ENCODE measurements around the gene TSPAN31. TPM values are rescaled to one million over a fixed set of nuclear protein-coding genes. Genes with fewer than 3 reads are reported as not detected.
"Not testable (repeated sequence)": the region's sequence is repeated elsewhere in the genome, so short reads cannot be mapped to it uniquely, and the experiment has no call there.

Gene TSPAN31
- total RNA-seq, 1 experiment from 2014 or later = 31.2 TPM

DNA sequence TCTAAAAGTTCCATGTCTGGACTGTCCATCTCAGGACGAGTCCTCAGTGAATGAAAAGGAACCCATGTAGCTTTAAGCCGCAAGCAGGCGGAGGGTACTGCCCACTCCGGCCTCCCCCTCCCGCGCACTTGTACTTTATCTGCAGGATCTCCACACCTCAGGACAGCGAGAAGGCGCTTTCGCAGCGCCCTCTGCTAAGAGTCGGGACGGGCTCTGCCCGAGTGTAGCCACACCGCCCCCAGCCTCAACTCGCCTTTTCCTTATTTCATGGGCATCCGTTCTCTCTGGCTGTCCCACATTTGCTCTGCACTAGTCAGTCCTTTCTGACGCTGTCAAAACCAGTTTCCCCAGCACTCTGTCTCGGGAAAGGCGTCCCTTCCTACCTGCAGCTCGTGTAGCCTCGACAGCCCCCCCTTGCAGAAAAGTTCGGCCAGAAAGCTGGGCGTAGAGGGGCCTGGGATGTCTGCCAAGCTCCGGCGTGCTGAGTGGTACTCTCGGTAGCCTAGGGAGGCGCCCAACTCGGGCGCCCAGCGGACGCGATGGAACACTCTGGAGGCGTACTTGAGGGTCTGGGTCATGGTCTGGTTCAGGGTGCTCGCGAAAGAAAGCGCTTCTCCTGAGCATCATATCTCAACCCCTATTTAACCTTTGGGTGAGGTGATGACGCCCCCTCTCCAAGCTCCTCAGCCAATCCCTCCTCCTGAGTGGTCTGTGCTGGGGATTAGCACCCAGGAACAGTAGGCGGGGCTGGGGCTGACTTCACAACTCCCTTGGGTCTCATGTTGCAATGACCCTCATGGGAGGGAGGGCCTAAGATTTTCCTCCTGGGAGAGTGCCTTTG is 21.8 kb downstream of the TSPAN31 start, which contains the start of gene CYP27B1:
CYP27B1 (minus strand) TSS at position 615 of the 841 bp plus-strand sequence; CDS start at position 578, 37 bp downstream.
- DNase-seq (ENCODE audit: low spot score) = no peak

DNA sequence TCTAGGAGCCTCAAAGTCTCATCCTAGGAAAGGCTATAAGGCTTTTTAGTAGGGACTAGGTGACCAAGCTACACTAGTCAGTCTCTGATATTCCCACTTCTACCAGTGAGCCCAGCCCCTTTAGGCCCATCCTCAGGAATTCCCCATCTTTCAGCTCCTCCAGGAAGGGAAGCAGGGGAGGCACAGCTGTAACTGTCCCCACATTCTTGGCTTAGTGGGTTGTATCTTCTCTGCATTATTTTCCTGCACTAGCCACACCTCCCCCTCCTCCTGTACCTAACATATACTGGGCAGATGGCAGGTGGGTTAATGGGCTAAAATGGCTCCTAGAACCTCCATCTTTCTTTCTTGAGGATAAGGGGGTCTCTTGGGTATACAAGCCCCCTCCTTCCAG is 22.5 kb downstream of the TSPAN31 start:
- no peak for DNase-seq (ENCODE audit: low spot score)

DNA sequence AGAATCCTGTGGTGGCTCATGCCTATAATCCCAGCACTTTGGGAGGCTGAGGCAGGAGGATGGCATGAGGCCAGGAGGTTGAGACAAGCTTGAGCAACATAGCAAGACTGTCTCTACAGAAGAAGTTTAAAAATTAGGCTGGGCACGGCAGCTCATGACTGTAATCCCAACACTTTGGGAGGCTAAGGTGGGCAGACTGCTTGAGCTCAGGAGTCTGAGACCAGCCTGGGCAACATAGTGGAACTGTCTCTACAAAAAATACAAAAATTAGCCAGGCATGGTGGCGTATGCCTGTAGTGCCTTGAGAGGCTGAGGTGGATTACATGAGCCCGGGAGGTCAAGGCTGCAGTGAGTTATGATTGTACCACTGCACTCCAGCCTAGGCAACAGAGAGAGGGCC is 23.0 kb downstream of the TSPAN31 start:
- DNase-seq (ENCODE audit: low spot score) = no peak

DNA sequence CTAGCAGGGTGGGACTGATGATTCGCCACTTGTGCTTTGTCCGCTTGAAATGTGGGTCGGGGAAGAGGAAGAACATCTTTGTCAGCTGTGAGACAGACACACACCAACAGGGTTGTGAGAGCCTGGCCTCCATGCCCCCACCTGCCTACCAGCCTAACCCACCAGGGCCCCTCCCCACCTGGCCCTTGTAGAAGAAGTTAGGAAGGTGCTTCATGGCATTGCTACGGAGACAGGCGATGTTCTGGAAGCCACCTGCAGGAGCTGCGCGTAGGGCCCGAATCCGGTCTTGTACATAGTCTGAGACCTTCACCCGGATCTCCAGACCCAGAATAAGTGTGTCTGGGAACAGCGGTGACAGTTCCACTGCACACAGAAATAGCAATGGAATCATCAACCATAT is 24.8 kb downstream of the TSPAN31 start:
- no peak for DNase-seq (ENCODE audit: low spot score)

DNA sequence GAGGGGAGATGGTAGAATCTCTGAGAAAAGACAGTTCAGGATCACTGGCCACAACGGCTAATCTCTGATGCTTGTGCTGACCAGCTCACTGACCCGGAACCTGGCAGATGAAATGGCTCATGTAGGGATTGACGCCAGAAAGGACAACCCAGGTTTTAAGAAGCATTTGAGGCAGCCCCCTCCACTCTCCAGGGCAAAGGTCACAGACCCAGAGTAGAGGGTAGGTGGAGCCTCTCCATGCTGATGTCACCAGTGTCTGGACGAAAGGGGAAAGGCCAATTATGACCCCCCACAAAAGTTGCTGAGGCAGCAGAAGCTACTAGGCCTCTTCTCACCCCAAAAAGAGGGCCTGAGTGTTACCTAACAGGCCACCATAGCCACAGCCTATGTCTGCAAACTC is 25.9 kb downstream of the TSPAN31 start:
- no peak for DNase-seq (ENCODE audit: low spot score)

DNA sequence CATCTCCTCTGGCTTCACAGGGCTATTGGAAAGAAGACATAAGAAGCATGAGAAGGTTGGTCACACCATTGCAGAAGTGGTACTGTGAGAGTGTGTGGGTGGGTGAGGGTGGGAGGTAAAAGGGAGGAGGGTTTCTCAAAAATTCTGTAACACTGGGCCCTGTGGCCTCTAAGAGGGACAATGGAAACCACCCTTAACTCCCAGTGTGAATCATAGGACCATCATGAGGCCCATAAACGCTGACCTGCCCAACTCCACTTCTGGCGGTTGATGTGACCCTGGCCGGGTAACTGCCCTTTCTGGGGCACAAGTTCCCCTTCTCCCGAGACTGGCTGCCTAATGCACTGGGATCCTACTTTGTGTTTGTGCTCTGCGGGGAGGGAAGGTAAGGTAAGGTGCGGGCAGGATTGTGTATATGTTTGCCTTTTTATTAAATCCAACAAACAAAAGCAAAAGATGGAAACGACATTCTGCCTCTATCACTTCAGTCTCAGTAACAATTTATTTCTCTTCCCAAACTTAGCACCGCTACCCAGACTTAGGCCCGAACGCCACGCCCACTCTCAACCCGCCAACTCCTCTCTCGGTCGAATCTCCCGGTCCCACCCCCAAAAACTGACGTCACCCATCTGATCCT is 26.5 kb downstream of the TSPAN31 start:
- DNase-seq (ENCODE audit: low spot score) = peak; percentile 90

GRCh38 chr12:57771873-57772428 is 27.1 kb downstream of the TSPAN31 start, which contains the start of gene METTL1:
METTL1 (minus strand) TSS chr12:57772105; CDS start chr12:57772083, 22 bp downstream.
- DNase-seq (ENCODE audit: low spot score) = peak; percentile 94

DNA sequence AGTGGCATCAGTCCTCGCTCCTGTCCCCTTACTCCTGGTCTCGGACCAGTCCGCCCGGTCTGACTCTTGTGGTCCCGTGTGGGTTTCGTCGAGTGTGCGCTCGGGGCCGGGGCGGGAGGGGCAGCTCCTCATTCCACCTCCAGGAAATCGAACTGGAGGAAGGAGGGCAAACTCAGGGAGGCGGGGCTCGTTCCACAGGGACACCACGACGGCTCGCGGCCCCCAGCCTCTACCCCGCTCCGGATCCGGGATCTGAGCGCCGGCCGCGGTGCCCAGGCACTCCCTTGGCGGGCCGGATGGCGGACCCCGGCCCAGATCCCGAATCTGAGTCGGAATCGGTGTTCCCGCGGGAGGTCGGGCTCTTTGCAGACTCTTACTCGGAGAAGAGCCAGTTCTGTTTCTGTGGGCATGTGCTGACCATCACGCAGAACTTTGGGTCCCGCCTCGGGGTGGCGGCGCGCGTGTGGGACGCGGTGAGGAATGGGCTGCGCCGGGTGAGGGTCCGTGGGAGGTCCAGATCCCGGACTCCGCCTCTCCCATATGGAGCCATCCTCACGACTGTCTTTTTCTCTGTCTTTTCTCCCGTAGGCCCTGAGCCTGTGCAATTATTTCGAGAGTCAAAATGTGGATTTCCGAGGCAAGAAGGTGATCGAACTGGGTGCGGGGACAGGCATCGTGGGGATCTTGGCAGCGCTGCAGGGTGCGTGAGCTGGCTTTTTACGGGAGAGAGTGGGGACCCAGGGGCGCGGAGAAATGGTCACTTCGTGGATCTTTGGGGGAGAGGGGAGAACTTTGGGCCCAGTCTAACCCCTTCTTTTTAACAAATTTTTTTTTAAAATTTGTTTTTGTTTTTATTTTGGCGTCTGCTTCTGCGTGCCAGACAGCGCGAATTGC is 27.8 kb downstream of the TSPAN31 start, which contains the start of gene EEF1AKMT3:
EEF1AKMT3 (plus strand) TSS at position 186 of the 894 bp plus-strand sequence; CDS start at position 297, 111 bp downstream.
- DNase-seq (ENCODE audit: low spot score) = no peak

- not testable (repeated sequence) for DNase-seq (ENCODE audit: low spot score)
These were observed 29.8 kb downstream of the TSPAN31 start for GRCh38 chr12:57774634-57775033.

DNA sequence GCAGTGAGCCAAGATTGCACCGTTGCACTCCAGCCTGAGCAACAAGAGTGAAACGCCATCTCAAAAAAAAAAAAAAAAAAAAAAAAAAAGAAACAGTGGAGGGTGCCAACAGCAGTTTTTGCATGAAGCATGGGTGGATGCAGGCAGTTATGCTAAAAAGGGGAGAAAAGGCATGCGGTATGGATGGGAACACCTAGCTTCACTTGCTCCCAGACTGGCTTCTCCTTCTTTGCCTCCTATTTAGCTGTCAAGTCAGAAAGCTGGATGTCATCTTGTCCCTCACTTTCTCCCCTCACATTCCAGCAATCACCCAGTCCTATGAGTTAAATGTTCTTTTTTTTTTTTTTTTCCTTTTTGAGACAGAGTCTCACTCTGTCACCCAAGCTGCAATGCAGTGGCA is 30.2 kb downstream of the TSPAN31 start:
- DNase-seq (ENCODE audit: low spot score) = no peak

DNA sequence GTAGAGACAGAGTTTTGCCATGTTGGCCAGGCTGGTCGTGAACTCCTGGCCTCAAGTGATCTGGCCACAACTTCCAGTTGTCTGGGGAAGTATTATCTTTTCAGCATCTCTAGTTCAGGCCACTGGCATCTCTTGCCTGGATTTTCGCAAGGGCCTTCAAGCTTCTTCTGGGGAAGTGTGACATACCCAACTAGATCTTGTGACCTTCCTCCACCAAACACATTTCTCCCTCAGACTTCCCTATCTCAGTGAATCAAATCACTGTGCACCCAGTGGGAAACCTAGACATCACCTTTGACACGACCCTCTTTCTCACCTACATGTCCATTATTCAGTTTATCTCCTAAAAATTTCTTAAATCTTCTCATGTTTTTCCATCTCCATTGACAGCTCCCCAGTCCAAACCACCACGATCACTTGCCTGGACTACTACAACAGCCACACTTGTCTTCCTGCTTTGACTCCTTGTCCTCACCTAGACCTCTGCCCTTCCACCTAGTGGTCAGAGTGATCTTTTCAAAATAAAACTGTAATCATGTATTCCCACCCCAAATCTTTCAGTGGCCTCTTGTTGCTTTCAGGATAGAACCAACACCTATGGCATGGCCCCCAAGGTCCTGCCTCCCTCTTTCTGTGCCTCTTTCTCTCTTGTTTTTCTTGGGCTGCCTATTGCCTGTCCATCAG is 30.9 kb downstream of the TSPAN31 start:
- no peak for DNase-seq (ENCODE audit: low spot score)

- DNase-seq (ENCODE audit: low spot score) = no peak
These were observed 31.4 kb downstream of the TSPAN31 start for GRCh38 chr12:57776247-57776587.

- no peak for DNase-seq (ENCODE audit: low spot score)
These were observed 32.5 kb downstream of the TSPAN31 start for GRCh38 chr12:57777367-57777766.

DNA sequence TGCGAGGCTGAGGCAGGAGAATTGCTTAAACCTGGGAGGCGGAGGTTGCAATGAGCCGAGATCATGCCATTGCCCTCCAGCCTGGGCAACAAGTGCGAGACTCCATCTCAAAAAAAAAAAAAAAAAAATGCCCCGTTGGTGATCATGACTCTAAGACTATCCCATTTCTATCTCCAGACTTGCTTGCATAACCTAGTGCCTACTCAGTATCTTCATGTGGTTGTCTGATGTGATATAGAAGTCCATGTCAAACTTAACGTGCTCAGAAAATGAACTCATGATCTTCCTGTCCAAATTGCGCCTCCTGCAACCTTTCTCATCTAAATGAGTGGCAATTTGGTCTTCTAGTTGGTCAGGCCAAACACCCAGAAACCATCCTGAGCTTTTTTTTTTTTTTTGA is 33.1 kb downstream of the TSPAN31 start:
- no peak for DNase-seq (ENCODE audit: low spot score)

- DNase-seq (ENCODE audit: low spot score) = no peak
These were observed 34.9 kb downstream of the TSPAN31 start for GRCh38 chr12:57779736-57780135.

- DNase-seq (ENCODE audit: low spot score) = no peak
These were observed 35.6 kb downstream of the TSPAN31 start for GRCh38 chr12:57780284-57780897.

- no peak for DNase-seq (ENCODE audit: low spot score)
These were observed 36.4 kb downstream of the TSPAN31 start for GRCh38 chr12:57781244-57781643.

DNA sequence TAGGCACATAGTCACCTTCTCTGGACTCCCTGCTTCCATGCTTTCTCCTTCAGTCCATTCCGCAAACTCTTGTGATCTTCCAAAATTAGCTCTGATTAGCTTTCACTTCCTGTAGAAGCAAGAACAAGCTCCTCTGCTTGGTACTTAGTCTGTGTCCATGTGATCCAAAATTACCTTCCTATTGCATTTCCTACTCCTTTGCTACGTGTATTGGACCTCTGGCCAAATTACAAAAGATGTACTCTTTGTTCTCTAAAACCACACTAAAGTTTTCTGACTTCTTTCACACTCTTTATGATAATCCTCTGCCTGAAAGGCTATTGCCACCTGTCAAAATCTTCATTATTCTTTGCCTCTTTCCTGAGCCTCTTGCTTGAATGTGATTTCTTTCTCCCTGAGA is 37.0 kb downstream of the TSPAN31 start:
- no peak for DNase-seq (ENCODE audit: low spot score)

DNA sequence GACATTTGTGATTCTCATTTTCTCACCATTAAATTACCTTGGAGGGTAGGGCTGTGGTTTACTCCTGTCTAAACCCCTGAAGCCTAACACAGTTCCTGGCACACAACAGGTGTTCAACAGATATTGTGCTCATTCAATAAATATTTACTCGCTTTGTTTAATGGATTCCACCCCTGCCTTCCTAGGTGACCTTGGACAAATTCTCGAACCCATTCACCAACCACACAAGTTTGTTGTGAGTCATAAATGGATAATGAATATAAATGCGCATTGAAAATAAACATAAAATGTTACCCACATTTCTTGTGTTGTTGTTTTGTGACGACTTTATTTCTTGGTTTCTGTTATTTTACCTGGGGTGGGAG is 37.4 kb downstream of the TSPAN31 start:
- DNase-seq (ENCODE audit: low spot score) = no peak

GRCh38 chr12:57782608-57783465 is 38.0 kb downstream of the TSPAN31 start, which contains the start of gene TSFM:
TSFM (plus strand) TSS chr12:57782787; CDS start chr12:57782802, 15 bp downstream.
- peak; percentile 76 for DNase-seq (ENCODE audit: low spot score)
